Embryonic facial prominence (tissue), 1 donor: ENCODE results near the gene ENTPD2.
"Not testable (repeated sequence)": the region's sequence is repeated elsewhere in the genome, so short reads cannot be mapped to it uniquely, and the experiment has no call there.

ENCODE experiments used
- DNase-seq: peaks from one replicate; pipeline ENCODE4 v3.0.0-alpha.2; 2016; ENCODE audit errors: extremely low spot score

The ENTPD2 gene

GRCh38 chr9:137064027-137064879 lies 10.4 kb upstream of the ENTPD2 start:
- no peak for DNase-seq

GRCh38 chr9:137063311-137064026 lies 9.6 kb upstream of the ENTPD2 start:
- DNase-seq: no peak

- DNase-seq: not testable (repeated sequence)
Observed at GRCh38 chr9:137062798-137063197, 8.9 kb upstream of the ENTPD2 start.

- no peak for DNase-seq
Observed at GRCh38 chr9:137062384-137062783, 8.5 kb upstream of the ENTPD2 start.

GRCh38 chr9:137058521-137059234 lies 4.8 kb upstream of the ENTPD2 start:
- no peak for DNase-seq

GRCh38 chr9:137057545-137057944 lies 3.7 kb upstream of the ENTPD2 start:
- no peak for DNase-seq

- DNase-seq: no peak
Observed at GRCh38 chr9:137056739-137057415, 3.0 kb upstream of the ENTPD2 start.

- peak; percentile 64 for DNase-seq
Observed at GRCh38 chr9:137055385-137056364, 1.8 kb upstream of the ENTPD2 start.

GRCh38 chr9:137054932-137055384 lies 1.1 kb upstream of the ENTPD2 start:
- DNase-seq: no peak

- DNase-seq: no peak
Observed at GRCh38 chr9:137052998-137053943, 590 bp downstream of the ENTPD2 start.

GRCh38 chr9:137052293-137052692 lies 1.6 kb downstream of the ENTPD2 start:
- no peak for DNase-seq

- DNase-seq: no peak
Observed at GRCh38 chr9:137051145-137051724, 2.6 kb downstream of the ENTPD2 start.

- DNase-seq: no peak
Observed at GRCh38 chr9:137050570-137050969, 3.3 kb downstream of the ENTPD2 start.

GRCh38 chr9:137049544-137050449 lies 4.1 kb downstream of the ENTPD2 start:
- DNase-seq: no peak

GRCh38 chr9:137048655-137049543 lies 5.0 kb downstream of the ENTPD2 start:
- DNase-seq: no peak

- DNase-seq: no peak
Observed at GRCh38 chr9:137046088-137046787, 7.6 kb downstream of the ENTPD2 start, which contains the start of gene NPDC1. TSS of gene NPDC1 (minus strand) at chr9:137046177. CDS start at chr9:137045989, 188 bp downstream.
